Dermis blood vessel endothelial cell (primary cell): ENCODE data around the gene FAM20C. TPM values are rescaled to one million over a fixed set of nuclear protein-coding genes. Genes with fewer than 3 reads are reported as not detected.
"Not testable (repeated sequence)": the region's sequence is repeated elsewhere in the genome, so short reads cannot be mapped to it uniquely, and the experiment has no call there.

Experiments
- DNase-seq: peaks from one replicate; pipeline ENCODE4 v3.0.0; 2010
- total RNA-seq: library from RNA; depleted of rRNA; stranded (reverse); fragments of >200 nt; gene quantifications from 2 replicates; pipeline ENCODE4 v1.2.3, GENCODE V29; 2014

The FAM20C gene
- total RNA-seq, 1 donor from 2014 or later = 4.6 TPM

DNA sequence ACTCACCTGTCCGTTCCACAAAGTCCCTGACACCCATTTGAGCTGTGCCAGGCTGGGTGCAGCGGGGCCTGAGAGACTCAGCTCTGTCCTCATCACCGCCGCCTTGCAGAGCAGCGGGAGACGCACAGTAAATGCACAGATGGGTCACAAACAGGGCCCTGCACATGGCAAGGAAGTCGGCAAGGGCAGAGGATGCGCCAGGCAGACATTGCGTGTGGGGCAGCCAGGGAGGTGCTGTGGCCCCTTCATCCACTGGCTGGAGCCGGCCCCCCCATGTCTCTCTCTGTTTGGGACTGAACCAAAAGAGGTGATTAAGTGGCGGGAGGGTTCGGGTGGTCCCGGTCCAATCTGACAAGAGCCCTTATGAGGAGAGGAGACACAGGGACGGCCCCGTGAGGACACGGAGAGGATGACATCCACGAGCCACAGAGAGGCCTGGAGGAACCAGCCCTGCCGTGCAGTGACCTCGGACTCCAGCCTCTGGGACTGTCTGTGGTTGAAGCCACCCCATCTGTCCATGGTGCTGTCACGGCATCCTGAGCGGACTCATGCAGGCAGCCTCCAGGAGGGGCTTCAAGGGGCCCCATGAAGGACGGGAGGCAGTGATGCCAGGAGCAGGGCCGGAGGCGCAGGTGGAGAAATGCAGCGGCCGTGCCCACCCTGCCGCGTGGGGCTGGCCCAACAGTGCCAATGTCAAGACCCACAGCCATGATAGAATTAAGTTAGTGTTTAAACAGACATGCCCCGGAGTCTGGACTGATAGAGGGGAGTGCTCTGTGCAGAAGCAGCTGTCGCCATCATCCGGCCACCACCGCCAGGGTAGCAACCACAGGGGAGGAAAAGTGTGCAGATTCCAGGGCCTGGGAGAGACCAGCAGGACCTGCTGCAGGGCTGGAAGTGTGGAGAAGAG, 69.2 kb downstream of the FAM20C start:
- DNase-seq = no peak

DNA sequence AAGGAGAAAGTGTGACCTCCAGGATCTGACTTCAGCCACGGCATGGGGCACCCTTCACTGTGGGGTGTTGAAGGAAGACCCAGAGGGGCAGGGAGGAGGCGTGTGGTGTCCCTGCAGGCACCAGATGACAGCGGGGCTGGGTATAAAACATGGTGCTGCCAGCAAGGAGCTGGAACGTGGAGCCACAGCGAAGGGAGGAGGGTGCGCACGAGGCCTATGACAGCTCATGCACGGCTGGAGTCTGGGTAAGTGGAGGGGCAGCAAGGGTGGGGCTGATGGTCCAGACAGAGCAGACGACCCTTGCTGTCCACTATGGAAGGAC, 69.8 kb downstream of the FAM20C start:
- DNase-seq = no peak

DNA sequence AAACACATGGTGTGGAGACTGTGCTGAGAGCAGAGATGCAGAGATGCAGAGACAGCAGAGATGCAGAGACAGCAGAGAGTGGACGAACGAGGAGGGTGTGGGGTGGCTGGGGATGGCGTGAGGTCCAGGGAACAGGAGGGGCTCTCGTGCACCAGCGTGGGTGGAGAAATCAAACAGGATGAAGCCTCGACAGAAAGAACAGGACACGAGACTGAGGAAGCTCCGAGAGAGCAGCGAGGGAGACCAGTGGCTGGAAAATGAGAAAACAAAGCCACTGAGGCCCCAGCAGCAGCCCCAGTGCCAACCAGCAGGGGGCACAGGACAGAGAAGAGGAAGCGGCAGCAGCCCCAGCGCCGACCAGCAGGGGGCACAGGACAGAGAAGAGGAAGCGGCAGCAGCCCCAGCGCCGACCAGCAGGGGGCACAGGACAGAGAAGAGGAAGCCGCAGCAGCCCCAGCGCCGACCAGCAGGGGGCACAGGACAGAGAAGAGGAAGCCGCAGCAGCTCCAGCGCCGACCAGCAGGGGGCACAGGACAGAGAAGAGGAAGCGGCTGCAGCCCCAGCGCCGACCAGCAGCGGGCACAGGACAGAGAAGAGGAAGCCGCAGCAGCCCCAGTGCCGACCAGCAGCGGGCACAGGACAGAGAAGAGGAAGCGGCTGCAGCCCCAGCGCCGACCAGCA, 70.4 kb downstream of the FAM20C start:
- peak; percentile 44 for DNase-seq

GRCh38 chr7:263483-264351, 71.3 kb downstream of the FAM20C start:
- DNase-seq = not testable (repeated sequence)

GRCh38 chr7:264541-265191, 72.3 kb downstream of the FAM20C start:
- DNase-seq = no peak

- DNase-seq = no peak
Observed at GRCh38 chr7:265192-265997, 73.0 kb downstream of the FAM20C start.

GRCh38 chr7:265998-266850, 73.9 kb downstream of the FAM20C start:
- no peak for DNase-seq

GRCh38 chr7:266851-267840, 74.8 kb downstream of the FAM20C start:
- peak; percentile 35 for DNase-seq

DNA sequence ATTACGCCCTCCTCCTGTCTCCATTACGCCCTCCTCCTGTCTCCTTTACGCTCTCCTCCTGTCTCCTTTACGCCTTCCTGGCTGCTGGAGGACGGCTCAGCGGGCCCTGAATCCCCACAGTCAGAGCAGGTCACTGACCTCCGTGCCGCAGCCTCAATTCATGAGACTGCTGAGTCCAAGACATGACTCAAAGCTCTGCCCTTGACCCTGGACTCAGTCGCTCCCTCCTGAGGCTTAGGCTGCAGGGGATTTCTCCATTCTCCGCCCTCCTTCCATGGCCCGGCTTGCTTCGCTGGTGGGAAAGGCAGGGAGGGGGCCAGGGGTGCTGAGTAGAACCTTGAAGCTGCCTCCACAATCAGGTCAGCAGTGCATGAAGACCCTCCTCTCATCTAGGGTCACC, 76.6 kb downstream of the FAM20C start:
- DNase-seq = no peak

DNA sequence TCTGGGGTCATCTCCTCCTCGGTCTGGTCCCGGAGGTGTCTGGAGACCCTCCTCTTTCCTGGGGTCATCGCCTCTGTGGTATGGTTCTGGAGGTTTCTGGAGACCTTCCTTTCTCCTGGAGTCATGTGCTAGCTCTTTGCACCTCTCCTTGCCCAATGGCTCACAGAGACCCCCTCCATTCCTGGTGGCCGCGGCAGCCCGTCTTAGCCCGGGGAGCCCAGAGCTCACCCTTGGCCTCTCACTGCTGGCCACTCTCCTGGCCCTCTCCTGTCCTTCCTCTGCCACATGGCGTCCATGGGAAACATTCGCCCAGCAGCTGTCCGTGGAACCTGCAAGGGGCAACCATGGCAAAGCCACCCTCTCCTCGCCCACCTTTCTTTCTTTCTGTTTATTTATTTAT, 77.3 kb downstream of the FAM20C start:
- DNase-seq = no peak

- no peak for DNase-seq
Observed at GRCh38 chr7:270351-270983, 78.1 kb downstream of the FAM20C start.

GRCh38 chr7:271266-272107, 79.1 kb downstream of the FAM20C start:
- no peak for DNase-seq

- DNase-seq = no peak
Observed at GRCh38 chr7:272108-272615, 79.8 kb downstream of the FAM20C start.

DNA sequence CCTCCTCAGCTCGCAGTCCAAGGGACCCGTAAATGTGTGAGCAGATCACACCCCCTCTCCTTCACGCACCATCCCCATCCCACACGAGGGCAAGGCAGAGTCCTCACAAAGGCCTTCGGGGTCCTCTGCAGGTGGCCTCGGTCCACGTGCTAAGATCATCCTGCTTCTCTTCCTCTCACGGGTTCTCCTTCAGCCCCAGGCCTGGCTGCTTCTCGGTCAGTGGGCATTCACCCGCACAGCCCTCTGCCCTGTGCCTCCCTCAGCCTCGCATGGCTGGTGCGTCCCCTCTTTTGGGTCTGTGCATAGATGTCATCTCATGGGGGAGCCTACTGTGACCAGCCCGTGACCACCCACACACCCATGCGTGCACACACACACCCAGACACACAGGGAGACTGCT, 80.3 kb downstream of the FAM20C start:
- DNase-seq = no peak

GRCh38 chr7:273327-273726, 81.0 kb downstream of the FAM20C start:
- DNase-seq = no peak

DNA sequence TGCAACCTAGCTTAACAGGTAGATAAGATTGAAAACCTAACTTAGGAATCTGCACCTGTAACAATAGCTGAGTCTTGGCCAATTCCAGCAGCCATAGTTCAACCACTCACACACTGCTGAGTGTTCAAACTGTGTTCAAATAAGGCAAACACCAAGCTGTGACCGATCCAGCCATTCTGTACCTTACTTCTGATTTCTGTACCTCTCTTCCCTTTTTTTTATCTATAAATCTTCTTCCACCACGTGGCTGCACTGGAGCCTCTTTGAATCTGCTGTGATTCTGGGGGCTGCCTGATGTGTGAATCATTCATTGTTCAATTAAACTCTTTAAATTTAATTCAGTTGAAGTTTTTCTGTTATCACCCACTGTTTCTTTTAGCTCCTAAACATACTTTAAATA, 81.9 kb downstream of the FAM20C start:
- no peak for DNase-seq

DNA sequence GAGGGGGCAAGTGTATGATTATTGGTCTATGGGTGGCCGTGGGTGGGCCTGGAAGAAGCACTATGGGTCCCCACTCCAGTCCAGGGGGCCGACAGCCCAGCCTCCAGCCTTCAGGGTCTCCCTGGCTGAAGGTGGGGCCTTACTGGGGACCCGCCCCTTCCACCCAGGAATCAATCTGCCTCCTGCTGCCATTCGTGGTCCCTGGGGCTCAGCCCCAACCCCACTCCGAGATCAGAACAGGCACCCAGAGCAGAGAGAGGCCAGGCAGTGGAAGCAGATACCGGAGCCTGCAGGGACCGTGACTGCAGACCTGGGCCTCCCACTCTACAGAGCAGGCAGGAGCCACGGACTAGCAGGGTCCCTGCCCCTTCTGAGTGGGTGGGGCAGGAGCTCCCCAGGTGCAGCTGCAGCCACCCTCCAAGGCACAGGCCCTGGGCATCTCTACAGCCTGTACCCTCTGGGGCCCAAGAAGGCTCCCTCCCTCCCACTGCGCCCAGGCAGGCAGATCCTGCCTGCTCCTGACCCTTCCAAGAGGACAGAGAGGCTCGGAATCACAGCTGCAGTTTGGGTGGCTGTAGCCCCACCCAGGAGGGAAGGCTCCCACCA, 84.0 kb downstream of the FAM20C start:
- DNase-seq = no peak
